ENCODE data around the gene AKAP14. TPM values are rescaled to one million over a fixed set of nuclear protein-coding genes. Genes with fewer than 3 reads are reported as not detected.
A peak's percentile ranks its signal among the peaks of the same experiment; 100 is the strongest.
"Not testable (repeated sequence)": the region's sequence is repeated elsewhere in the genome, so short reads cannot be mapped to it uniquely, and the experiment has no call there.

Gene AKAP14
- total RNA-seq, 1 donor = not detected

GRCh38 chrX:119919835-119920585 lies 24.3 kb downstream of the AKAP14 start:
- DNase-seq (ENCODE audit: low read depth in 2 of 3, low spot score in 2 of 3) = no peak

DNA sequence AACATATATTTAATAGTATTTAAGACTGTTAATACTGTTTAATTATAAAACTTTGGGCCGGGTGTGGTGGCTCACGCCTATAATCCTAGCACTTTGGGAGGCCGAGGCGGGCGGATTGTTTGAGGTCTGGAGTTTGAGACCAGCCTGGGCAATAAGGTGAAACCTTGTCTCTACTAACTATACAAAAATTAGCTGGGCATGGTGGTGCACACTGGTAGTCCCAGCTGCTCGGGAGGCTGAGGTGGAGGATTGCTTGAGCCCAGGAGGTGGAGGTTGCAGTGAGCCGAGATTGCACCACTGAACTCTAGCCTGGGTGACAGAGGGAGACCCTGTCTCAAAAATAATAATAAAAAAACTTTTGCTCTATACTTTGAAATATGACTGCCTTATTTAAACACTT lies 26.7 kb downstream of the AKAP14 start:
- DNase-seq (ENCODE audit: low read depth in 2 of 3, low spot score in 2 of 3) = not testable (repeated sequence)

DNA sequence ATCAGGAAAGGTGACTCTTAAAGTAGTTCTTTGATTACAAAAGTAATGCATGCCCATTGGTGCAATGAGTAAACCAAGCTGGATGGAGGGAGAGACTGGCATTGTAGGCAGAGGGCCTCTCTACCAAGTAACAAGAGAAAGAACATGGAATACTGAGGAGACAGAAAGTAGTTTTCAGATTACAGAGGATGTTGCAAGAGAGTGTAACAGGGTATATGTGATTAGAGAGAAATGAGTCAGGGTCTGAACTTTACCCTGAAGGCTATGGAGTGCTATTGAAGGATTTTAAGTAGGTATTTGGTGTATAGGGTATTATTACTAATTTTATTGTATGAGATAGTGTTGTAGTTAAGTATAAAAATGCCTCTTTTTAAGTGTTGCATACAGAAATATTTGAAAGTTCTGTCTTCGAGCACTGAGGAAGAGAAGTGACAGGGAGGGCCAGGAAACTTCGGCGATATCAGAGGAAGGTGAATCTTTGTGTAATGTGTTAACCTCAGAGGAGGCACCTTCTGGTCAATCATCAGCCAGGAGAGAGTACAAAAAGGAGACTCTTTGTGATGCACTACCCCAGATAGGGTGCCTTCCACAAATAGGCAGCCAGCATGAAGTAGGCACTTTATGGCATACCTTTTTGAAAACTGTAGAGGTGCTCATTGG lies 39.7 kb downstream of the AKAP14 start:
- no peak for DNase-seq (ENCODE audit: low read depth in 2 of 3, low spot score in 2 of 3)

DNA sequence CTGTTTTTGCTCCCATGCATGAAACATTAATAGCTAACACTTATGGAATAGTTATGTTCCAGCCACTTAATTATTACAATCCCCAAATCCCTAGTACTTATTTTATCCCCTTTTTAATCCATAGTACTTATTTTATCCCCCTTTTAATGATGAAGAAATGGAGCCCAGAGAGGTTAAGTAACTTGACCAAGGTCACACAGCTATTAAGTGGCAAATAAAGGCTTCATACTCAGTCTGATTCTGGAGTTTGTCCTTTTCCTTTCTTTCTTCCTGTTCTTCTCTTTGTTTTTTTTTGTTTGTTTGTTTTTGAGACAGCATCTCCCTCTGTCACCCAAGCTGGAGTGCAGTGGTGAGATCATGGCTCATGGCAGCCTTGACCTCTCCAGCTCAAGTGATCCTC lies 45.6 kb downstream of the AKAP14 start:
- no peak for DNase-seq (ENCODE audit: low read depth in 2 of 3, low spot score in 2 of 3)

DNA sequence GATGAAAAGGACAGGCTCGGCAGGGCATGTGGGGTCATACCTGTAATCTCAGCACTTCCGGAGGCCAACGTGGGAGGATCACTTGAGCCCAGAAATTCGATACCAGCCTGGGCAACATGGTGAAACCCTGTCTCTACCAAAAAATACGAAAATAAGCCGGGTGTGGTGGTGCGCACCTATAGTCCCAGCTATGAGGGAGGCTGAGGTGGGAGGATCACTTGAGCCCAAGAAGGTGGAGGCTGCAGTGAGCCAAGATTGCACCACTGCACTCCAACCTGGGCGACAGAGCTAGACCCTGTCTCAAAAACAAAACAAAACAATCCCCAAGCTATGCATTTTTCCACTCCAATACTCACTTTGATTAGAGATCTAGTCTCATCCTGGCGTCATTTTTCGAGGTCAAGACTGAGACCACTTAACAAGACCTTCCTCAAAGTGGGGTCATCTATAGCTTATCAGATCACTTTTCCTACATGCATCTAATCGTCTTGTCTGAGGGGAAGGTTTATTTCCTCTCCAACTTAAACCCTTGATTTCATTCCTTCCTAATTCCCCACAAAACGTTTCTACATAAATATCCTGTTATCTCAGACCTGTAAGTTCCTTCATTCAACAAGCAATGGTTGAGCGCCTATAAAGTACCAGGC lies 46.6 kb downstream of the AKAP14 start:
- DNase-seq (ENCODE audit: low read depth in 2 of 3, low spot score in 2 of 3) = no peak

- DNase-seq (ENCODE audit: low read depth in 2 of 3, low spot score in 2 of 3) = no peak
Measured at GRCh38 chrX:119942831-119943184, 47.1 kb downstream of the AKAP14 start.

GRCh38 chrX:119943185-119943988 lies 47.7 kb downstream of the AKAP14 start, which contains the start of gene NKAP:
Gene NKAP, minus strand, starts transcription at chrX:119943751. Its CDS starts 146 bp downstream, at chrX:119943605.
- DNase-seq (ENCODE audit: low read depth in 2 of 3, low spot score in 2 of 3) = peak; percentile 70 to 92 (median 87)

GRCh38 chrX:119945481-119945880 lies 49.8 kb downstream of the AKAP14 start:
- no peak for DNase-seq (ENCODE audit: low read depth in 2 of 3, low spot score in 2 of 3)

GRCh38 chrX:119948381-119948780 lies 52.7 kb downstream of the AKAP14 start:
- DNase-seq (ENCODE audit: low read depth in 2 of 3, low spot score in 2 of 3) = no peak

DNA sequence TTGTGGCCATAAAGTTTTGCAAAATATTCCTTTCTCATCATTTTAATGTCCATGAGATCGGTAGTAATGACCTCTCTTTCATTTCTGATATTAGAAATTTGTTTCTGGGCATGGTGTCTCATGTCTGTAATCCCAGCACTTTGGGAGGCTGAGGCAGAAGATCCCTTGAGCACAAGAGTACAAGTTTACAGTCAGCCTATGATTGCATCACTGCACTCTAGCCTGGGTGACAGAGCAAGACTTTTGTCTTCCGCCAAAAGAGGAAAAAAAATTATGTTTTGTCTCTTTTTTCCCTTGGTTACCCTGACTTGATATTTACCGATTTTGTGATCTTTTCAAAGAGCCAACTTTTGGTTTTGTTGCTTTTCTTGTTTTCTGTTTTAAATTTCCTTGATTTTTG lies 58.7 kb downstream of the AKAP14 start:
- DNase-seq (ENCODE audit: low read depth in 2 of 3, low spot score in 2 of 3) = no peak

GRCh38 chrX:119955807-119956570 lies 60.3 kb downstream of the AKAP14 start:
- peak in 2 of 3 donors; percentile 50 to 60 for DNase-seq (ENCODE audit: low read depth in 2 of 3, low spot score in 2 of 3)

DNA sequence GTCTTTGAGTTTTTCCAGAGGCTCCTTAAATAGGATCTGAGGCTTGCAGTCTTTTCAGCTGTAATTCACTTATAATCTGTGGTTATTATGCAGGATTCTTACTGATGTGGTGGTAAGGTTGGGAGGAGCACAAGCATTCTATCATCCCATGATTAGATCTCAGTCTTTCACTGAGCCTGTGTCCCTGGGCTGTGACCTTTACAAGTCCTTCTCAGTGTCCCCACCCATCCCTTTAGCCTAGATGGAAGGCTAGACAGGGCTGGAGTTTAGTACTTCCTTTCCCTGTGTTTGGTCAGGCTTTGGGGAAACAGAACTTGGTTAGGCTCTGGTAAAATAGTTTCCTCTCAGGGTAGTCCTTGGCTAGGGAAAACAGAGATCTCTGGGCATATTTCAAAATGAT lies 64.9 kb downstream of the AKAP14 start:
- DNase-seq (ENCODE audit: low read depth in 2 of 3, low spot score in 2 of 3) = no peak

GRCh38 chrX:119966837-119967236 lies 71.1 kb downstream of the AKAP14 start:
- not testable (repeated sequence) for DNase-seq (ENCODE audit: low read depth in 2 of 3, low spot score in 2 of 3)

Other genes with a start within 250 kb of the AKAP14 start
- 316 TPM for gene SEPTIN6, start 202.7 kb upstream of the AKAP14 start, total RNA-seq
- 3.5 TPM for gene SOWAHD, start 137.3 kb upstream of the AKAP14 start, total RNA-seq
- gene RPL39, start 104.3 kb upstream of the AKAP14 start, total RNA-seq = 1,963 TPM
- gene UPF3B, start 42.9 kb upstream of the AKAP14 start, total RNA-seq = 1.3 TPM
- 19.7 TPM for gene RNF113A, start 24.2 kb upstream of the AKAP14 start, total RNA-seq
- gene NDUFA1, start 24.1 kb upstream of the AKAP14 start, total RNA-seq = 11.6 TPM
- 3.2 TPM for gene NKAP, start 47.9 kb downstream of the AKAP14 start, total RNA-seq
- not detected for gene RHOXF2B, start 181.8 kb downstream of the AKAP14 start, total RNA-seq
- not detected for gene RHOXF1, start 220.0 kb downstream of the AKAP14 start, total RNA-seq

Data from hematopoietic multipotent progenitor cell (in vitro differentiated cells).